UCSD-AML1 (cell line): ENCODE data around the gene IST1.
A peak's percentile ranks its signal among the peaks of the same experiment; 100 is the strongest.
"Not testable (repeated sequence)": the region's sequence is repeated elsewhere in the genome, so short reads cannot be mapped to it uniquely, and the experiment has no call there.

Source experiments
- DNase-seq: peaks from one replicate; lab custom pipeline; 2025; ENCODE audit not compliant: unreplicated experiment; lab: John Stamatoyannopoulos, UW

Gene IST1

DNA sequence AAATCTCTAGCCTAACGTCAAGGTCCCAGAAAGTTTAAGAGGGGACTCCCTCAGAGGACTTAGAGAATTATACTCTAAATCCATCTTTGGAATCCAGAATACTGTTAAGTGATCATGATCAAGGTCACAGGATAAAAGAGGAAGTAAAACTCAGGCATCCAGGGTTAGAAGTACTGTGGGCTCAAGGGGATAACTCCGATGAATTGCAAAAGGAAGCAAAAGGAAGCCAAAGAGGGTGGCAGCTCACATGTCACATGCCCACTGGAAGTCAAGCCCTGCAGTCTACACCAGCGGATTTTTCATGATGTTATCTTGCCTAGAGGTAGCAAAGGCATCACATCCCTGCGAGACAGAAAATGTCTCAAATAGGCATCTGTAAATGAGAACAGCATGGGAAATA lies 15.2 kb upstream of the IST1 start:
- peak; percentile 28 for DNase-seq

DNA sequence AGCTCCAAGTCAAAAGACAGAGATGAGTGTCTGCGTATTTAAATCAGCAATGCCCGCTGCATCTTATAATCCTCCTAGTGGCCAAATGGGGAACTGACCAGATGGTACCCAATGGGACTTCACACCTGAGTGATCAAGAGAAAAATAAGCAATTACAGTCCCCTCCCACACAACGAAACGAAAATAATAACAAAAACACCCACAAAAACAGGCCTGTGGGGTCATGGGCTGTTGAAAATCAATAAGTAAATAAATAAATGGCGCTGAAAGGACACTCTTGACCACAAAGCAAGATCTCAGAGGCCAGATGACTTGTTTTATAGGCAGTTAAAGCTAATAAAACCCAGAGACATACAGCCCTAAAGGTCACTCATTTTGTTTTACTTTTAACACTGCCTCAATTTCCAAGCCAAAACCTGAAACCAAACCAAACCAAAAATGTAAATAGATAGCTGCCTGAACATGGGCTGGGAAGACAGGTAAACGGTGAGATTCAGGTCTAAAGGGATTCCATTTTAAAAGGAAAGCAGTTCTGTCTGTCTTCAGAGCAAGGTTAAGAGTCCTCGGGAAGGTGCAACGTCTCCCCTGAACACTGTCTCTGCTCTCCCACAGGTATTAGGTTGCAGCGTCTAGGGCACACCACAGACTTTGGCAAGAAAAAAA lies 12.7 kb upstream of the IST1 start:
- DNase-seq, result peak; percentile 14

- peak; percentile 42 for DNase-seq
Measured at GRCh38 chr16:71883168-71883848, 12.0 kb upstream of the IST1 start.

GRCh38 chr16:71883849-71884638 lies 11.3 kb upstream of the IST1 start, which contains the start of gene ZNF821:
Gene ZNF821 (minus strand): TSS chr16:71884182. CDS start chr16:71879946, 4,236 bp downstream.
- peak; percentile 86 for DNase-seq

- DNase-seq, result peak; percentile 27
Measured at GRCh38 chr16:71885261-71885650, 10.1 kb upstream of the IST1 start.

DNA sequence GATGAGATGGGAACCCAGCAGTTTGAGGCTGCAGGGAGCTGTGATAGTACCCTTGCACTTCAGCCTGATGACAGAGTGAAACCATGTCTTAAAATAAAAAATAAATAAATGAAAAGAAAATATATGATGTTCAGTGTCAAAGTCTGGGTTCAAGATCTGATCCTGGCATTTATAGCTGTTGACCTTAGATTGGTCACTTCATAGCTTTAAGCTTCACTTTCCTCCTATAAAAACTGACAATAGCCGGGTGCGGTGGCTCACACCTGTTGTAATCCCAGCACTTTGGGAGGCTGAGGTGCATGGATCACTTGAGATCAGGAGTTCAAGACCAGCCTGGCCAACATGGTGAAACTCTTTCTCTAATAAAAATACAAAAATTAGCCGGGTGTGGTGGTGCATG lies 6.2 kb upstream of the IST1 start:
- DNase-seq, result no peak

DNA sequence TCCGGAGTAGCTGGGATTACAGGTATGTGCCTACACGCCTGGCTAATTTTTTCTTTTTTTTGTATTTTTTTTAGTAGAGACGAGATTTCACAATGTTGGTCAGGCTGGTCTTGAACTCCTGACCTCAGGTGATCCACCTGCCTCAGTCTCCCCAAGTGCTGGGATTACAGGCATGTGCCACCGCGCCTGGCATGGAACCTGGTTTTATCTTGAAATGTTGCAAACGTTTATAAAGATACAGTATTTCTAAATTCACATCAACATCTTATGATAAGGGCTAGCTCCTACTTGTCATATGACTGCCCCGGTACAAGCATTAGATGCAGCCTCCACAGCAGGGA lies 1.5 kb upstream of the IST1 start:
- DNase-seq, result no peak

- DNase-seq, result peak; percentile 45
Measured at GRCh38 chr16:71894229-71894920, 956 bp upstream of the IST1 start.

DNA sequence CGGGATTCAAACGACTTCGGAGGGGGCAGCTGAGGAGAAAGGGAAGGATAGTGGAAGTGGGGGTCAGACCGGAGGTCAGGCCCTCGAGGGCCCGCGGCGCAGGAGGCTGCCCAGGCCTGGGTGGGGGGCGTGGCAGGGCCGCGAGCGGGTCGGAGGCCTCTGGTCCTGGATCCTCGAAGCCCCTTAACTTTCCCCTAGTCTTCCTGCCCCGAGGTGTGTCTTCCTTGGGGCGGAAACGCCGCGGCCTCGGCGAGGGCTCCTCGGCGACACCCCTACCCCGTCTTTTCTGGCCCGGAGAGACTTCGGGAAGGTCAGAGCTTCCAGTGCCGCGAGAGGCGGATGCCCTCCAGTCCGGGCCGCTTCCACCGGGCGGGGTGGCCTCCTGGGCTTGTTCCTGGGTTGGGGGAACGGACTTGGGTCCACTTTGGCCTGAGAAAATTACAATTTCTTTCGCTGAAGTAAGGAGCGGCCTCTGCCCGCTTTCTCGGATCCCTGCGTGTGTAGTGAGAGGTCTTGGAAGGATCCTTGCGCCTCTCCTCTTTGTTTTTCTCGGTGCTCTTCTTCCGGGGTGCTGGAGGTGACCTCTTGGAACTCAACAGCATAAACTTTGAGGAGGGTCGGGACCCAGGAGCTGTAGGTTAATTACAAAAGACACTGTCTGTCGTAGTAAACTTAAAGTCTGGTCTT lies 491 bp downstream of the IST1 start:
- no peak for DNase-seq

DNA sequence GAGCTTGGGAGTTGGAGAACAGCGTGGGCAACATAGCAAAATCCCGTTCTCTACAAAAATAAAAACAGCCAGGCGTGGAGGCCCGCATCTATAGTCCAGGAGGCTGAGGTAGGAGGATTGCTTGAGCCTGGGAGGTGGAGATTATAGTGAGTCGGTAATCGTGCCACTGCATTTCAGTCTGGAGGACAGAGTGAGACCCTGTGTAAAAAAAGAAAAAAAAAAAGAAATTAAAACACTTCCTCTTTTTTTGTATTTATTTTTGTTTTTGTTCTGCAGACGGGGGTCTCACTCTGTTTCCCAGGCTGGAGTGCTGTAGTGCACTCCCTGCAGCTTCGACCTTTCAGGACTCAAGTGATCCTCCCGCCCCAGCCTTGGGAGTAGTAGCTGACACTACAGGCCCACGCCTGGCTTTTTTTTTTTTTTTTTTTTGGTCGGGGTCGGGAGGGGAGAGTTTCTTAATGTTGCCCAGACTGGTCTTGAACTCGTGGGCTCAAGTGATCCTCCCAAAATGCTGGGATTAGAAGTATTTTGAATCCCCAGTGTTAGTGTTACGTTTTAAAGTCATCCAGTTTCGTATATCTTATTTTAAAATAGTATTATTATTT lies 1.5 kb downstream of the IST1 start:
- DNase-seq, result no peak

DNA sequence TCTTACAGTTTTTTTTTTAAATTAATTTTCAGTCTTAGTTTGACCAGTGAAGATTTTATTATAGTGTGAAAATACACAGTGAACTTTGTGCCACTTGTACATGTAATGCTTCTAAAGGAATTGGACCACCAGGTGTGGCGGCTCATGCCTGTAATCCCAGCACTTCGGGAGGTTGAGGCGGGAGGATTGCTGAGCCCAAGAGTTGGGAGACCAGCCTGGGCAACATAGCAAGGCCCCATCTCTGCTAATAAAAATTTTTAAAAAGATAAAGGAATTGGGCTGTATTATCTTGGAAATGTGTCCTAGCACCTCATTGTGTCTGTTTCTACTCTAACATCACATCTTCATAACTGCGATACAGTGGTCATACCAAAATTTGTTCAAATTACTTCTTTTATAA lies 3.8 kb downstream of the IST1 start:
- no peak for DNase-seq

DNA sequence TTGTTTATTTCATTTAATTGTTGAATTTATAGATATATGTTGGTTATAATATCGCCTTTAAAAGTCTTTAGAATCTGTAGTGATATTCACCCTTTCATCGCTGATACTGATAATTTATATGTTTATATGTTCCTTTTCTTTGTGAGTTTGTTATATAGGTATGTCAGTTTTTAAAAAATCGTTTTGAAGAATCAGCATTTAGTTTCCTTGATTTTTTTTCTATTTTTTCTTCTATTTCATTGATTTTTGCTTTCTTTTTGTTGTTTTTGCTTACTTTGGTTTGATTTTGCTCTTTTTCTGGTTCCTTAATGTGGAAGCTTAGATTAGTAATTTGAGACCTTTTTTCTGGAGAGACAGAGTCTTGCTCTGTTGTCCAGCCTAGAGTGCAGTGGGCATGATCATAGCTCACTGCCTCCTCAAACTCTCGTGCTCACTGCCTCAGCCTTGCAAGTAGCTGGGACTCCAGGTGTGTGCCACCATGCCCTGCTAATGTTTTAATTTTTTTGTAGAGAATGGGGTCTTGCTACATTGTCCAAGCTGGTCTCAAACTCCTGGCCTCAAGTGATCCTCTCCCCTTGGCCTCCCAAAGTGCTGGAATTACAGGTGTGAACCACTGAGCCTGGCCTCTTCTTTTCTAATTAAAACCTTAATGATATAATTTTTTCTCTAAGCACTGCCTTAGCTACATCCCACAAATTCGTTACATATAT lies 7.5 kb downstream of the IST1 start:
- no peak for DNase-seq

GRCh38 chr16:71903608-71904007 lies 8.3 kb downstream of the IST1 start:
- no peak for DNase-seq

DNA sequence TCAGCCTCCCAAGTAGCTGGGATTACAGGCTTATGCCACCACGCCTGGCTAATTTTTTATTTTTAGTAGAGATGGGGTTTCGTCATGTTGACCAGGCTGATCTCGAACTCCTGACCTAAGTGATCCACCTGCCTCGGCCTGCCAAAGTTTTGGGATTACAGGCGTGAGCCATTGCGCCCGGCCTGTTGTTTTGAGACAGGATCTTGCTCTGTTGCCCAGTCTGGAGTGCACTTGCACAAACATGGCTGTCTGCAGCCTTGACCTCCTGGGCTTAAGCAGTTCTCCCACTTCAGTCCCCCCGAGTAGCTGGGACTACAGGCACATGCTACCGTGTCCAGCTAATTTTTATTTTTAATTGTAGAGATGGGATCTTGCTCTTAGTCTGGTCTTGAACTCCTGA lies 8.9 kb downstream of the IST1 start:
- DNase-seq, result no peak

DNA sequence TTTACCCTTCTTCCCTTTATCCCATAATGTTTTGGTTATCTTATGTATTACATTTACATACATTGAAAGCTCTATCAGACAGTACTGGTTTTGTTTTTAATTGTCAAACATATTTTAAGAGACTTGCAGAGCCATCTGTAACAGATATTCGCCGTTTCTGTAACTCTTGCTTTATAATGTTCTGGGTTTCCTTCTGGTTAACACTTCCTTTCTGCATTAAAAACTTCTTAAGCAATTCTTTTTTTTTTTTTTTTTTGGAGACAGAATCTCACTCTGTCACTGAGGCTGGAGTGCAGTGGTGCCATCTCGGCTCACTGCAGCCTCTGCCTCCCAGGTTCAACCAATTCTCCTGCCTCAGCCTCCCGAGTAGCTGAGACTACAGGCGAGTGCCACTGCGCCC lies 10.4 kb downstream of the IST1 start:
- DNase-seq, result not testable (repeated sequence)

DNA sequence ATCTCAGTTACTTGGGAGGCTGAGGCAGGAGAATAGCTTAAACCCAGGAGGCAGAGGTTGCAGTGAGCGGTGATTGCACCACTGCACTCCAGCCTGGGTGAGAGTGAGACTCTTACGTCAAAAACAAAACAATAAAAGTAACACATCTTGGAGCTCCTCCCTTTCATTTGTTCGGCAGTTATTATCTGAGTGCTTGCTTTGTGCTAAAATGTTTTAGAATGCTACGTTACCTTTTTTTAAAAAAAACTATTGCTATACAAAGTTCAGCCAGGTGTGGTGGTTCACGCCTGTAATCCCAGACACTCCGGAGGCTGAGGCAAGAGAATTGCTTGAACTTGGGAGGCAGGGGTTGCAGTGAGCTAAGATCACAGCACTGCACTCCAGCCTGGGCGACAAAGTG lies 15.8 kb downstream of the IST1 start:
- DNase-seq, result no peak

GRCh38 chr16:71912534-71913275 lies 17.4 kb downstream of the IST1 start:
- no peak for DNase-seq

DNA sequence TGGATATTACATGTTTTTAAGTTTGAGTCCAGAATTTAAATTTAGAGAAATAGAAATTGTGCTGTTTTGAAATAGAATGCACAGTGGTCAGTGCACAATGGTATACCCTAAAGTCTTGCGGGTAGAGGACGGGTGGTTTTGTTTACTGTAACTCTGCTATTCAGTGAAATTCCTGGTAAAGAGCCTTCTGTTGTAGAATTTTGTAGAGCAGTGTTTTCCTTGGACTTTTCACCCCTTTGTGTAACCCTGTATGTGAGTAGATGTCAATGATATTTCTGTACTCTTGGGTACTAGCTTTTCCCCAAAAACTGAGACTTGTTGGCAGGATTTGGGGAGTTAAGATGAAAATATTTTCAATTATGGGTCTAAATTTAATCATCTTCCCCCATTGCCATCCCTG lies 19.5 kb downstream of the IST1 start:
- DNase-seq, result no peak

- no peak for DNase-seq
Measured at GRCh38 chr16:71915350-71915749, 20.0 kb downstream of the IST1 start.
